GM19372 (cell line): ENCODE measurements around the gene HAPLN3.

Experiments
- ATAC-seq: cut with Tn5 transposase; IDR thresholded peaks from one replicate; pipeline ENCODE4 v1.9.1; 2021; ENCODE audit warnings: mild to moderate bottlenecking, low read depth, moderate library complexity; ENCODE audit not compliant: unreplicated experiment

The HAPLN3 gene

DNA sequence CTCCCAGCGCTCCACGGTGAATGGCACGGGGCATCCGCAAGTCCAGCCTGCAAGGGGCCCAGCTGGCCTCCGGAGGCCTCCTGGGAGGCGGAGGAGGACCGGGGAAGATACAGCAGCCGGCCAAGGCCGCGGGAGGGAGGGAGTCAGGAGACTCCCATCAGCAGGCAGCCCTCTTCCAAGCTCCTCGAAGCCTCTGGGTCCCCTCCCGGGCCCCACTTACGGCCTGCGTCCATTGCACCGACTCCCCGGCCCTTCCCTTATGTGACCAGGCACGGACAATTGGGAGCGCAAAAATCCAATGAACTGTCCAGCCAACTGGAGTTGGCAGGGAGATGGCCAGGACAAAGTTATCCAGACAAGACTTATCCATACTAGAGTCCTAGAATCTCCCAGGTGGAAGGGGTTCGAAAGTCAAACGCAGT, 17.2 kb upstream of the HAPLN3 start:
- ATAC-seq: no peak

DNA sequence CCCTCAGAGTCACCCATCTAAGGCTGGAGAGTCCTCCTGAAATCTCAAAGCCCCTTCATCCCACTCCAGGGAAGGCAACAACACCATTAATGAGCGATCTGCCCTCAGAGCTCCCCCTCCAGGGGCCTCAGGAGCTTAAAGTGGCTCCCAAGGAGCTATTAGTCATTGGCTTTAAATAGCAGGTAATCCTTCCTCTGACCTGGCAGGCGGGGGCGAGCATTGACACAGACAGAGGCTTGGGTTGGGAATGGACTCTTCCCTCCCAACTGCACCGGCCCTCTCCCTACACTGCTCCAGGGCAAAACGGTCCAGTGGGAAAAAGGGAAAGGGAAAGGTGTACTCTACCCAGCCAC, 16.4 kb upstream of the HAPLN3 start:
- ATAC-seq: no peak

DNA sequence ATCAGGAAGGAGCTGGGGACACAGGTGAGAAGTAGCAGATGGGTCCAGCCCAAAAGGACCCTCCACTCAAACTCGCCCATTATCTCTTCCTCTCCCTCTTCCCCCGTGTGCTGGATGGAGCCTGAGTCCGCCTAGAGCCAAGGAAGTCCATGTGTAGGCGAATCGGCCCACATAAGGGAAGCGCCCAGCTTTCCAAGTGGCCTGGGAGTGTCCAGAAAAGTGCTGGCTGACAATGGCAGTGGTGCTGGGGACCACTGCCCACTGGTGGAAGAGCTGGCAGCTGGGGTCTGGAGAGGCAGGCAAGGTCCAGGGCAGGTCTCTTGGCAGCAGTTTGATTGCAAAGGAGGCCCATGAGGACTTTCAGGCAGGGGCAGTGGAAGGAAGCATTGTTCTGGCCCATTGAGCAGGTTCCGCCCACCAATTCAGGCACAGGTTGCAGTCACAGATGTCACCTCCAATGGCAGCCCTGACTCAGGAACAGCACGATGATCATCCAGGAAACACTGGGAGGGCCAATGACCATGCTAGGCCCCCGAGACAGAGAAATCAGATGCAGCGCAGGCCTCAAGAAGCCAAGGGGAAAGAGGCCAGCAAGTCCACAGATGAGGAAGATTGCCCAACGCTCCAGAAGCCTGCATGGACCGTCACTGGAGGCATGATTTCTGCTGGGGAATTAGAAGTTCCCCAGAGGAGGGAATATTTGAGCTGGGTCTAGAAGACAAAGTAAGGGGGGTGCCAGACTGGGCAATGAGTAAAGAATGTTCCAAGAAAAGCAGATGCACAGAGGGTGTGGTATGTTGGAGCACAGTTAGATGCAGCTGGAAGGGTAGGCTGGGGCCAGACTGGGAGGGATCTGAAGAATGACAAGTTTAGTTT, 14.8 kb upstream of the HAPLN3 start:
- no peak for ATAC-seq

DNA sequence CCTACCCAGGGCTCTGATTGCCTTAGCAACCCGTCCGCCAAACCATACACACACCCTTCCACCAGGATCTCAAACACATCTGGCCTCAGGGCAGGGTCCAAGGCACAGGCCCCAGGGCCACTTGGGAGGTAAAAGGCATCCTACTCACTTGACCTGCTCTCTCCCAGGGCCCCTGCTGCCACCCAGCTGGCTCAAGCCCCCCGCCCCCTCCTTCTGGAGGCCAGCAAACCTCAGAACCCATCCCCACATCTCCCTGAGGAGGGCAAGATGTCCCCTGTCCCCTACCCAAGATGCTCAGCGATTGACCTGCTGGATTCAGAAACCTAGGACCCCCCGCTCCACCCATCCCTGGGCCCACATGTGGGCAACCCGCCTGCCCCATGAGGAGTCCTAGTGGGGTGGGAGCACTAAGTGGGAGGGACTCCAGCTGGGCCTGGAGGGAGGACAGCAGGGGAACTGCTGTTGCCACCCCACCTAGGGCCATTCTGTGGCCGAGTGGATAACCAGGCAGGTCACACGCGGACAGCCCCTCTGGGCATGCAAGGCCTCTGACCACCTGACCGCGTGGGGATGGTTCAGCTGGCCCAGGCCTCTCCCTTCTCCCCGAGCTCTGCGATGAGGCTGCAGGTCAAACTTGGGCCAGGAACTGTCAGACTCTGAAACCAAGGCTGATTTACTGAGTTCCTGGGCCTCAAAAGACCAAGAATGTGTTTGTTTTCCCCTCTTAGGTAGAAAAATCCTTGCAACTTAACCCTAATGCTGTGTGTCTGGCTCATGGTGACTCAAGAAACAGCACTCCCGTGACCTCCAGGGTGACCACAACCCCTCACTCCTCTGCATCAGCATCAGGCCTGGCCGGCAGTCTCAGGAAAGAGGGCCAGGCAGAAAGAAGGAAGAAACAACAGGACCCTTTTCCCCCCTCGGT, 13.6 kb upstream of the HAPLN3 start:
- no peak for ATAC-seq

DNA sequence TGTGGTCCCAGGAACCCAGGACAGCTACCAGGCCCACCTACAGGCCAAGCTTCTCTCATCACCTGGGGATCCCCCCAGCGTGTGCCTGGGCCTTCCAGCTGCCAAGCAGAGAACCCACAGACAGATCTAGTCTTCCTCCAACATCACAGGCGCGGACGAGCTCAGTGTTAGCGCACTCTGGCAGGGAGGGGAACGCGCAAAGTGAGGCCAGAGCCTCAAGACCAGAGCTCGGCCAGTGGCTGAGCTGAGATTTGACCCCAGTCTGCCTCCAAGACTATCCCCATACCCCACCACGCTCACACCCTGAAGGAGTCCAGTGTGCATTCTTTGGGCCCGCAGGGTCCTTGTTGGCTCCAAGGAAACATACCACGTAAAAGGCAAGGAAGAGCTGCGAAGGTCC, 12.8 kb upstream of the HAPLN3 start:
- ATAC-seq: no peak

DNA sequence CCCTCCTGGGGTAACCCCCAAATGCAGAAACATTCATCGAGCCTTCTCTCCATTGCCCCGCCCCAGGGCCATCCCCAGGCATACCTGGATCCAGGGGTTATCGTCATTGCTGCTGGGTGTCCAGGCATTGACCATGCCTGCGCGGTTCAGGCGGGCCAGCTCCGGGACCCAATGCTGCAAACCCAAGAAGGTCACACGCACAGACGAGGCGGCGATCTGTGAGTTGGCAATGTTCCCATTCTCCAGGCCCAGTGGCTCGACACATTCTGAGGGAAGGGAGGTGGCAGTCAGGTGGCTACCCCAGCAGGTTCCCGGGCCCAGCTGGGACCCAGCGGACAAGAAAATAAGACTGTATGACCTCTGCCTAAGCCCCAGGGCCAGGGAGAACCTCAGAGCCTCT, 11.8 kb upstream of the HAPLN3 start:
- ATAC-seq: no peak

DNA sequence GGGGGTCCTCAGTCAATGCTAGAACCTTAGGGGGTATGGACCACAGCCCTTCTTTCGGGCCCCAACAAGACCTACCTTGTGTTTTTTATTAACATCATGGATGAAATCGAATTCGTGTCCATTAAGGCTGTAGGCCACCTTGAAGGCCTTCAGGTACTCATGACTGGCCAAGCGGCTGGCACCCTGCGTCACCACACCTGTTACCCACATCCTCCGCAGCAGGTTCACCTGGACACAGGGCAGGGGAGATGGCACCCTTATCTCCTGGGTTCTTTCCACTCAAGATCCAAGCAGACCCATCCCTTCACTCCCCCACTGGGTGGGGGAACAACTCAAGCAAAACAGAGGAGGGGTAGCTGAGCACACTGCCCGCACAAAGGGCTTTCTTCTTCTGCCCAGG, 11.2 kb upstream of the HAPLN3 start:
- ATAC-seq: no peak

DNA sequence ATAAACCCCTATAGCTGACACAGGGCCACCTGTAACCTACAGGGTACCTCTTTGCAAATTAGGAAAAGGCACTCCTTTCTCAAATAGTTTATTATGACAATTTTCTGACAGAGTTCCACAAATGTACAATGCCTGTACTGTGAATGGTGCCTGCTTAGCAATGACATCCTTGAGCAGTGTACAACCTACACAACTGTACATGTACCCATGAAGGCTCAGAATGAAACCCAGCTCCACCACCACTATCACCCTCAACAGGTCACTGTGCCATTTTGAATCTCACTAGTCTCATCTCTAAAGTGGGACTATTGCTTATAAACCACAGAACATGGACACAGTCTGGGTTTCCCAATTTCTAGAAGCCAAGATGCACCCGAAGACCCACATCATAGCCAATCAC, 10.8 kb upstream of the HAPLN3 start:
- no peak for ATAC-seq

DNA sequence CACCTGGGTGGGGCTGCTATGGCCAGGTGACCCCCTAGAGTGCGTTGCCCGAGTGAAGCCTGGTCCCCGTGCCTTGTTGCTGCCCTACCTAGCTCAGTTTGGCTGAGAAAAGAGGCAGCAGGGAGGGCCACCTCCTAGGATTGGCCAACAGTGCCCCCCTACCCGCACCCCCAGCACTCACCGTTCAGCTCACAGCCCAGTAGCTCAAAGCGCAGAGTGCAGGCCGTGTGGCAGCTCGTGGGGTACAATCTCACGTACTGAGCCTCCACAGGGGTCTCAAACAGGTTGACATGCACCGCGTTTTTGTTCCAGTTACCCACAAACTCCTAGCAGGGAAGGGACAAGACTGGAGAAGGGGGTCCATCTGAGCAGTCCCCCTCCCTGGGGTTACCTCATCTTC, 10.2 kb upstream of the HAPLN3 start:
- no peak for ATAC-seq

DNA sequence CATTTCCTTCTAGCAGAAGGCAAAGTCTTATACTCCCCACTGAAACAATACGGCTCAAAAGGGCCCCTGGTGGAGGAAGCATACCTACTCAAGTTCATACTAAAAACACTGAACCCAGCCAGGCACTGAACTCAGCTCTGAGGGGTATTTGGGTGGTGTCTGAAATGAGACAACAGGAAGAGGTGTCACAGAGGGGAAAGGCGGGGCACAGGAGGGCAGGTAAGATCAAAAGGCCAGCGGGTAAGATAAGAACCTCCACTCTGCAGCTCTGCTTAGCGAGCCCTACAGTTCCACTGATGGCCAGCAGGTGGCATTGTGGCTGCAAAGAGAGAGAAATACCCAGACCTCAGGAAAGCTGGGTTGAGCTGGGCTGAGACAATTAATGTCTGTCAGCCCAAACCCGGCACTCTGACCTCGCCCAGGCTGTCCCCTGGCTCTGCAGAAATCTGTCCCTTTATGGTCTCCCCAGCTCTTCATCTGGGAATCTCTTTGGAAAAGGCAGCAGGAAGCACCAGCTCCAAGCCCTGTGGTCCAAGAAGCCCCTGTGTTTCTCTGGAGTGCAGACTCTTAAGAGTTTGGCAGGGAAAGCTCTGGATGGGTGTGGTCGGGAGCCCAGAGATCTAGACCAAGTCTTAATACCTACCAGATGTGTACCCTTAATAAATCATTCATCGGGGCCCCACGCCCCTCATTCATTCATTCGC, 9.4 kb upstream of the HAPLN3 start:
- ATAC-seq: peak; percentile 90

DNA sequence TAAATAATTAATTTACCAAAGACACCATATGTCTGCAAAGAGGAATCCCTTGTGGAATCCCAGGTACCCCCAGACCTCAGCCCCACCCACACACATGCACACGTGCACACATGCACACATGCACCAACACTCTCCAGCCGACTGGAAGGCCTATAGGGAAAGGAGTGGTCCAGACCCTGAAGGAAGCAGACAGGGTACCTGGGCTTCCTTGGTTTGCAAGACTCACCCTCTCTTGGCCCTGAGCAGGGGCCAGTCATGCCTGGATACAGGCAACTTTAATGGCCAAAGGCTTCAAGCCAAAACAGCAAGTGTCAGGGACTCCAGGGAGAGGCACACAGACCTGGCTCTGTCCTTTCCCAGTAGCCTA, 8.9 kb upstream of the HAPLN3 start:
- ATAC-seq: no peak

DNA sequence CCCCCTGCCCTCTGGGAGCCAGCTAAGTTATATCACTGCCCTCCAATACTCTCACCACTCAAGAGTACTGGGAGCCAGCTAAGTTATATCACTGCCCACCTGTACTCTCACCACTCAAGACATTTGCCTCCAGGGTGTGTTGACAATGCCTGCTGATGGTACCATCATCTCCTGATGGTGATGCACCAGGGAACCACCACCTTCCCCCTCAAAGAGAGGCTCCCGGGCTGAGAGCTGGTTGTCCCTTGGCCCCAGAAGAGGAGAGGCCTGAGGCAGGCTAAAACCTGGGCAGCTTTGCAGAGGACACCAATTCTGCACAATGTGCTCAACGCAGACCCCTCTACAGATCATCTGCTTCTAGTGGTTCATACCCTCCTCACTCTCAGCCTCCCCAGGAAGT, 7.5 kb upstream of the HAPLN3 start:
- ATAC-seq: no peak

DNA sequence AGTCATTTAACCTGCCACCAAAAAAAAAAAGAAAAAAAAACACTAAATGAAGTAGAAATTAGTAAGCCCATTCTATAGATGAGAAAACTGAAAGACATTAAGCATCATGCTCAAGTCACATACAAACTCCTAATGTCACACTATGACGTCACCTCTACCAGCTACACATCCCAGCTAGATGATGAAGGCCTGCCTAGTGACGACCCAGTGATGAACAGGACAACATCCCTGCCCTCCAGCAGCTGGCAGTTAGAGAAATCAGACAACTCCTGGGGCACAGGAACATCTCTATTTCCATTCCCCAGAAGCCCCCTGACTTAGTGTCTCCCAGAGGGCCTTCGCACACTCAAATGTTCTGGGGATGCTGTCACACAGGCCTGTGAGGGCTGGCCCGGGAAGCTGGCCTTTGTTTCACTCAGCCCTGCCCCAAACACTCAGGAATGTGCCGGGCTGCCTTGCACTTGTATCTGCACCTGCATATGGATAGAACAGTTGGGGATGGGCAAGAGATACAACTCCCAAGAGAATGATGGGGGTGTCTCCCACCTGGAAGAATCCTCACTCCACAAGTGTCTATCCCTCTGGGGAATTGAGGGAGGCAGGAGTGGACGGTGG, 7.0 kb upstream of the HAPLN3 start:
- ATAC-seq: no peak

DNA sequence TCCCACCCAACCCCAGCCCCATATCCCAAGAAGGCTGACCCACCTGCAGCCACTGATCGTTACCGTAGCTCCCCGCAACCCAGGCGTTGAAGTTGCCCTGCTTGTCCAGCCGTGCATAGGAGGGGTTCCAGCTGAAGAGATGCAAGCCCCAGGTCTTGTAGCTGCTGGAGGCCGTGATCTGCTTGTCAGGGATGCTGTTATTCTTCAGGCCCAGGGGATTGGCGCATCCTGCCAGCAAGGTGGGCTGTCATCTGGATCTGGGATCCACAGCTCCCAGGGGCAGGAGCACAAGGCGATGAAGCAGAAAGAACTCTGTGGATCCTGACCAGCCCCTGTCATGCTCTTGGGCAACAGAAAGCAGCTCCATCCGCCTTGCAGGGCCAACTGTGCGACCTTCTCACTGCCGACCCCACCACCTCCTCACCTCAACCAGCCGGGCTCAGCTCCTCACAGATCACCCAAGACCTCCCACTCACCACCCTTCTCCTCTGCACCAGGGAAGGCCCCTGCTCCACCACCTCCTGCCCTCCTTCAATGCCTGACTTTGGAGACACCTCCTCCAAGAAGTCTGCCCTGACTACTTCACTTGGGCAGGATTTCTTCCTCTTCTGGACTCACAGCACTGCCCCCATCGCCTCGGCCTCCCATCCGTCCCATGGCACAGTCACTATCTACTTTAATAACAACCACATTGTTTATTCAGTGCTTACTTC, 6.3 kb upstream of the HAPLN3 start:
- ATAC-seq: no peak

DNA sequence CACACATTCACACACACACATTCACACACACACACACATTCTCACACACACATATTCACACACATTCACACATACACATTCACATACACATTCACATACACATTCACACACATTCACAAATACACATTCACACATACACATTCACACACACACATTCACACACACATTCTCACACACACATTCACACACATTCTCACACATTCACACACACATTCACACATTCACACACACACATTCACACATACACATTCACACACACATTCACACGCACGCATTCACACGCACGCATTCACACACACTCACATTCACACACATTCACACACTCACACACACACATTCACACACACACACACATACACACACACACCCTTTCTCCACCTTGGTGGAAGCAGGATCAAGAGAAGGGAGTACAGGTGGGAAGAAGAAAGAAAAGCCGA, 5.7 kb upstream of the HAPLN3 start:
- ATAC-seq: no peak

DNA sequence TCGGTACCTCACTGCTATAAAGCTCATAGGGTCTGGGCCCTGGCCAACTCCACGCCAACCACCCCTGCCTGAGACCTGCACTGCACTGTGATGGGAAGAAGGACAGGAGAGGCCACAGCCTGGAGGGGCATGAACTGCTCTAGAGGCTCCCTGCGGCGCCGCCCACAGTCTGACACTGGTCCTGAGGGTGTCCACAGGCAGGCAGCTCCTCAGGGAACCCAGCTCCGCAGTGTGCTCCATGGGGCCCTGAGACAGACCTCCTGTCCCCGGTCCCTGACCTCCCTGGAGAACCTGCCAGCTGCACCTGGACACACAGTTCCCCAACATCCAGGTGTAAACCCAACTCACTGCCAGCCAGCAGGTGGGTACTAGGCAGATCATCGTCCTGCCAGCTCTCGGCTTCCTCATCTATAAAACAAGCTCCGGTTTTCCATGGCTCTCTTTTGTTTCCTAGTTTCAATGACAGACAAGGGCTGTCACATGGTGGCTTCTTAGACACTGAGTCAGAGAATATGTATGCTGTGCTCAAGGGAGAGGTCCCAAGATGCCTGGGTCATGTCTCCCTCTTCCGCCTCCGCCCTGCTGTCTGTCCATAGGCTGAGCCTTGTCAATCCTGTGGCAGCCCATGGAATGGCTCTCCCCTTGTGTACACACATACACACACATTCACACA, 5.1 kb upstream of the HAPLN3 start:
- ATAC-seq: no peak

DNA sequence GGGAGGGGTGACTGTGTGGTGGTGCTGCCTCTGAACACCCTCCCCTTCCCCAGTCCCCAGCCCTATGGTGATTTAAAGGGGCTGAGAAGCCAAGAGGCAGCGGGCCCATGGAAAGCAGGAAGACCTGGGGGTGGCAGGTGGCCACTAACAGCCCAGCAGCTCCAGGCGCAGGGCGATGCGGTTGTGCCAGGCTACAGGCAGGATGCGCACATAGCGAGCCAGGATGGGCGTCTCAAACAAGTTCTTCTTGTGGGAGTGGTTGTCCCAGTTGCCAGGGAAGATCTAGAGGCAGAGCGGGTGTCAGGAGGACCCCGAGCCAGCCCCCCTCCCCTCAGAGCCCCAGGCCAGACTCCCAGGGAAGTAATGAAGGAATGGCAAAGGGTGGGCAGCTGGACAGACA, 3.9 kb upstream of the HAPLN3 start:
- no peak for ATAC-seq

DNA sequence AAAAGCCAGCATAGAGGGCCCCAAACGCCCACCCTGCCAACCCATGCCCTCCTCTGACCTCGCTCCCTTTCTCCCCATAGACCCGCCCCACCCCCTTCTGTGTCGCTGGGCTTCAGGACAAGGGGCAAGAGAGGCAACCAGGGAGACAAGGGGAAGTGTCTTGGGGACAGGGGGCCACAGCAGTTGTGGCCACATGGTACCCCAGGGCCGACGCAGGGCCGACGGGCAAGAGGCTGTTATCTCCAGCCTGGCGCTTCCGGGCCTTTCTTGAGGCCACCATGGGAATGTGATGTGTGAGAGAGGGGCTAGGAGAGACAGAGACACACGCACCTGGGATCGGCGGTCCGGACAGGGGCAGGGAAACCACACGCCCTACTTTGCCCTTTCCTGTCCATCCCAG, 3.4 kb upstream of the HAPLN3 start:
- no peak for ATAC-seq

DNA sequence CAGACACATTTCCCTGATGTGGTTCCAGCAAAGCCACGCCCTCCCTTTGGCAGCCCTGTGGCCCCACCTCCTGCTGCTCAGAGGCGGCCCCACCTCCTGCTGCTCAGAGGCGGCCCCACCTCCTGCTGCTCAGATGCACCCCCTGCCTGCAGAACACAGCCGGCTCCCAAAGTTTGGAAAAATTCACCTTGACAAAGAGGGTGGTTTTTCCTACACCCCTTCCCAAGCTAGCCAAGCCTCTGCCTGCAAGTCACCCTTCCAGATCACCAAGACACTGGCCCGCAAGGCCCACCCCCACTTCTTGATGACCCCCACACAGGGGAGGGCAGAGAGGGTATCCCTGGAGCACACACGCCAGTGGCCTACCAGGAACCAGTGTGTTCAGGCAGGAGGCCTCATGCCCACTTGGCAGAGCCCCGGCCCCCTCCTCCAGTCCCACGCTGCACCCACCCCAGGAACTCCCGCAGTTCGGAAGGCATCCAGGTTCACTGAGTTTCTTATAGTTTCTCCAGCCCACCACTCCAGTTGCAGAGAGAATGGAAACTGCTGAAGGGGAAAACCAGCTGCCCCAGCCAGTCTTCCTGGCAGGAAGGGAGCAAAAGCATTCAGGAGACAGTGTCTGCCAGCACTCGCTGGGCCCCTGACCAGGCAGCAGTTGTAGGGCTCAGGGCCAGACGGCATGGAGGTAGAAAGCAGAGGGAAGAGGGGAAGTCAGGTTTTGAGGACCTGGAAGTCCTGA, 2.3 kb upstream of the HAPLN3 start:
- ATAC-seq: no peak
